Brain microvascular endothelial cell (primary cell): ENCODE measurements around the gene IDNK.
A peak's percentile ranks its signal among the peaks of the same experiment; 100 is the strongest.

Experiments
- DNase-seq: peaks from one replicate; pipeline ENCODE4 v3.0.0-alpha.2; 2020
- H3K27ac ChIP-seq: fragments of 250-450 bp; sonication (Bioruptor Pico); 2 replicates; pipeline ENCODE4 v1.5.1; 2020; ENCODE audit warnings: mild to moderate bottlenecking, moderate library complexity
- H3K27me3 ChIP-seq: fragments of 250-450 bp; sonication (Bioruptor Pico); replicated peaks from 2 replicates; pipeline ENCODE4 v1.5.1; 2020; ENCODE audit warnings: mild to moderate bottlenecking
- H3K36me3 ChIP-seq: fragments of 250-450 bp; sonication (Bioruptor Pico); replicated peaks from 2 replicates; pipeline ENCODE4 v1.5.1; 2020; ENCODE audit warnings: mild to moderate bottlenecking
- H3K4me3 ChIP-seq: 2 replicates; pipeline ENCODE4 v1.5.1; 2011; ENCODE audit warnings: low read depth, mild to moderate bottlenecking, control low read depth, low read length, moderate library complexity
- CTCF ChIP-seq: IDR thresholded peaks from 2 replicates; pipeline ENCODE4 v1.5.1; 2011; ENCODE audit warnings: low read depth, mild to moderate bottlenecking, moderate library complexity, low read length, control low read depth, inconsistent platforms; ENCODE audit errors: missing control alignments
- in situ Hi-C: cut with HindIII; loops from 2 replicates; pipeline ENCODE4 v1.10.0; 2017; ENCODE audit warnings: low sequenced_read_pairs, low pct_ligation_motif_present

The IDNK gene

GRCh38 chr9:83617299-83617698 is 5.6 kb upstream of the IDNK start:
- in situ Hi-C loops = no loop called here
- Histone ChIP-seq H3K27me3 (no peaks in the 10 kb centered on the region), H3K4me3 (no peak overlapping the region), H3K36me3 (no peaks in the 10 kb centered on the region), H3K27ac (no peak overlapping the region)
- no peak for TF ChIP-seq CTCF
- no peak for DNase-seq

- H3K27ac ChIP-seq = no peak overlapping the region
- no peaks in the 10 kb centered on the region for H3K27me3 ChIP-seq
- in situ Hi-C loops = no loop called here
- no peak overlapping the region for H3K4me3 ChIP-seq
- peak; percentile 84 for TF ChIP-seq CTCF
- DNase-seq = peak; percentile 22
- no peaks in the 10 kb centered on the region for H3K36me3 ChIP-seq
Observed at GRCh38 chr9:83620841-83621636, 1.9 kb upstream of the IDNK start.

- DNase-seq = peak; percentile 14
- in situ Hi-C loops = no loop called here
- peak overlapping the region; percentile 38 for H3K27ac ChIP-seq
Observed at GRCh38 chr9:83622433-83622938, 457 bp upstream of the IDNK start.

GRCh38 chr9:83623679-83624076 is 735 bp downstream of the IDNK start:
- in situ Hi-C loops = no loop called here

More at GRCh38 chr9:83622433-83622938, 457 bp upstream of the IDNK start:
- no peaks in the 10 kb centered on the region for H3K36me3 ChIP-seq
- peak overlapping the region; percentile 67 for H3K4me3 ChIP-seq
- no peak for TF ChIP-seq CTCF
- no peaks in the 10 kb centered on the region for H3K27me3 ChIP-seq

DNA sequence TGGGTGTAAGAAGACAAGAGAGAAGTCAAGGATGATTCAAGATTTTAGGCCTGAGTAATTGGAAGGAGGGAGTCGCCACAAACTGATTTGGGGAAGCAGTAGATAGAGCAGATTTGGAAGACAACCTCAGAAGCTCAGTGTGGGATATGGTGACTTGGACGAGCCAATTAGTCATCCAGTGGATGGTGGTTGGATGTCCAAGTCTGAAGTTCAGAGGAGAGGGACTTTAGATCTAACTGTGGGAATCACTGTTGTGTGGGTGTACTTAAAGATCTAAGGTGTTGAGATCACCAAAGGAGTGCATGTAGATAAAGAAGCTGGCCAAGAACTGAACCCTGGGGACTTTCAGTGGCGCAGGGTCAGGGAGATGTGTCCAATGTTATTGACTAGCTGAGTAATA is 2.2 kb downstream of the IDNK start:
- H3K4me3 ChIP-seq = no peak overlapping the region
- in situ Hi-C loops = no loop called here

More at GRCh38 chr9:83623679-83624076, 735 bp downstream of the IDNK start:
- DNase-seq = no peak
- Histone ChIP-seq H3K27ac (no peak overlapping the region), H3K36me3 (no peaks in the 10 kb centered on the region), H3K27me3 (no peaks in the 10 kb centered on the region), H3K4me3 (peak overlapping the region; percentile 67)
- TF ChIP-seq CTCF = no peak

More for the DNA sequence above, 2.2 kb downstream of the IDNK start:
- Histone ChIP-seq H3K27ac (no peak overlapping the region), H3K36me3 (no peaks in the 10 kb centered on the region), H3K27me3 (no peaks in the 10 kb centered on the region)
- no peak for TF ChIP-seq CTCF
- DNase-seq = no peak
